OCI-M2 (cell line): ENCODE data around the gene RTN4.
"Not testable (repeated sequence)": the region's sequence is repeated elsewhere in the genome, so short reads cannot be mapped to it uniquely, and the experiment has no call there.

ENCODE experiments used
- DNase-seq: peaks from one replicate; lab custom pipeline; 2025; ENCODE audit not compliant: unreplicated experiment; lab: John Stamatoyannopoulos, UW

The RTN4 gene

GRCh38 chr2:55076019-55076418, 25.8 kb upstream of the RTN4 start:
- not testable (repeated sequence) for DNase-seq

GRCh38 chr2:55073000-55073983, 23.0 kb upstream of the RTN4 start:
- DNase-seq = no peak

- no peak for DNase-seq
Observed at GRCh38 chr2:55063713-55064323, 13.6 kb upstream of the RTN4 start.

- no peak for DNase-seq
Observed at GRCh38 chr2:55063226-55063625, 13.0 kb upstream of the RTN4 start.

- no peak for DNase-seq
Observed at GRCh38 chr2:55062754-55063153, 12.5 kb upstream of the RTN4 start.

- DNase-seq = no peak
Observed at GRCh38 chr2:55061523-55062344, 11.5 kb upstream of the RTN4 start.

GRCh38 chr2:55059793-55060192, 9.5 kb upstream of the RTN4 start:
- no peak for DNase-seq

- no peak for DNase-seq
Observed at GRCh38 chr2:55057474-55057873, 7.2 kb upstream of the RTN4 start.

- no peak for DNase-seq
Observed at GRCh38 chr2:55056024-55056521, 5.8 kb upstream of the RTN4 start.

- DNase-seq = no peak
Observed at GRCh38 chr2:55054106-55054875, 4.0 kb upstream of the RTN4 start.

- DNase-seq = not testable (repeated sequence)
Observed at GRCh38 chr2:55053225-55053624, 3.0 kb upstream of the RTN4 start.

GRCh38 chr2:55052129-55053061, 2.1 kb upstream of the RTN4 start:
- no peak for DNase-seq

- no peak for DNase-seq
Observed at GRCh38 chr2:55051026-55051866, 995 bp upstream of the RTN4 start.

- no peak for DNase-seq
Observed at GRCh38 chr2:55049821-55050099, 491 bp downstream of the RTN4 start.

GRCh38 chr2:55049043-55049820, 1.0 kb downstream of the RTN4 start:
- no peak for DNase-seq

- DNase-seq = no peak
Observed at GRCh38 chr2:55048508-55049042, 1.7 kb downstream of the RTN4 start.

GRCh38 chr2:55047677-55048299, 2.5 kb downstream of the RTN4 start:
- DNase-seq = no peak
